Type B pancreatic cell (in vitro differentiated cells): ENCODE results near the gene GPR39. TPM values are rescaled to one million over a fixed set of nuclear protein-coding genes. Genes with fewer than 3 reads are reported as not detected.

Source experiments
- DNase-seq: peaks from one replicate; pipeline ENCODE4 v3.0.0; 2021; ENCODE audit warnings: mixed read lengths; ENCODE audit not compliant: unreplicated experiment; ENCODE audit errors: extremely low spot score
- H3K27ac Mint-ChIP-seq: 2 replicates; pipeline ENCODE4 v1.8.0; 2021; ENCODE audit warnings: mild to moderate bottlenecking, mixed read lengths
- H3K27me3 Mint-ChIP-seq: 2 replicates; pipeline ENCODE4 v1.8.0; 2021; ENCODE audit warnings: mixed read lengths
- H3K36me3 Mint-ChIP-seq: 2 replicates; pipeline ENCODE4 v1.8.0; 2021; ENCODE audit warnings: mixed read lengths
- H3K4me1 Mint-ChIP-seq: one replicate; pipeline ENCODE4 v1.8.0; 2021; ENCODE audit warnings: mixed read lengths; ENCODE audit not compliant: unreplicated experiment
- H3K4me3 Mint-ChIP-seq: 2 replicates; pipeline ENCODE4 v1.8.0; 2021; ENCODE audit warnings: mild to moderate bottlenecking, mixed read lengths
- H3K9me3 Mint-ChIP-seq: 2 replicates; pipeline ENCODE4 v1.8.0; 2021; ENCODE audit warnings: mixed read lengths
- CTCF ChIP-seq: fragments of 200-600 bp; sonication (generic); conservative IDR thresholded peaks from 2 replicates; pipeline ENCODE4 v1.5.0; 2021; ENCODE audit warnings: antibody characterized with exemption, mild to moderate bottlenecking
- total RNA-seq: library from RNA; stranded (reverse); gene quantifications from 2 replicates; pipeline ENCODE4 v1.2.1, GENCODE V29; 2021; ENCODE audit warnings: low replicate concordance

GPR39 gene
- total RNA-seq, 1 donor from 2014 or later: 4.1 TPM

GRCh38 chr2:132573444-132574007, 156.9 kb downstream of the GPR39 start:
- DNase-seq: no peak
- Mint-ChIP-seq H3K27ac (no peak overlapping the region), H3K4me3 (no peak overlapping the region), H3K27me3 (no peaks in the 10 kb centered on the region), H3K4me1 (no peaks in the 10 kb centered on the region), H3K9me3 (no peaks in the 10 kb centered on the region), H3K36me3 (no peaks in the 10 kb centered on the region)
- peak; percentile 53 for TF ChIP-seq CTCF

- DNase-seq: no peak
- Mint-ChIP-seq H3K4me1 (peaks cover 6% of the 10 kb centered on the region), H3K36me3 (no peaks in the 10 kb centered on the region), H3K9me3 (no peaks in the 10 kb centered on the region), H3K27me3 (no peaks in the 10 kb centered on the region), H3K27ac (no peak overlapping the region), H3K4me3 (no peak overlapping the region)
- TF ChIP-seq CTCF: no peak
Measured at GRCh38 chr2:132577686-132578085, 161.1 kb downstream of the GPR39 start.

DNA sequence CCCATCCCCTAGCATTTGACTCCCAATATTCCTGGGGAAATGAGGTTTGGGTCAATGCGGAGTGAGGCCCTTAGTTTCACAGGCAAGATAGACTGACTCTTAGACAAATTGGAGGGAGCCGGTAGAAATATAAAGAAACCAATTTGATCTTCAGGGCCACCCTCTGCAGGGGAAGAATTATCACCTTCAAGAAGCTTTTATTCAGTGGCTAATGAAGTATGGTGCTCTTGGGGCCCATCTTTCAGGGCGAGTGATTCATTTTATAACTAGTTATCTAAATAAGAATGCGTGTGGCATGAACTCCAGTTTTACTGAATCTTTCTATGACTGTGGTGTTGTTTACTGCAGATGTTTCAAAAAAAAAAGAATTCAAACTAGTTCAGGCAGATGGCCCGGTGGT, 165.0 kb downstream of the GPR39 start:
- no peaks in the 10 kb centered on the region for H3K36me3 Mint-ChIP-seq
- no peaks in the 10 kb centered on the region for H3K27me3 Mint-ChIP-seq
- no peak overlapping the region for H3K27ac Mint-ChIP-seq
- H3K4me1 Mint-ChIP-seq: peaks cover 6% of the 10 kb centered on the region
- no peak for DNase-seq
- no peaks in the 10 kb centered on the region for H3K9me3 Mint-ChIP-seq
- no peak overlapping the region for H3K4me3 Mint-ChIP-seq
- TF ChIP-seq CTCF: no peak

GRCh38 chr2:132581991-132582738, 165.6 kb downstream of the GPR39 start:
- Mint-ChIP-seq H3K4me1 (peaks cover 6% of the 10 kb centered on the region), H3K27me3 (no peaks in the 10 kb centered on the region), H3K27ac (no peak overlapping the region), H3K9me3 (no peaks in the 10 kb centered on the region), H3K4me3 (no peak overlapping the region), H3K36me3 (no peaks in the 10 kb centered on the region)
- TF ChIP-seq CTCF: no peak
- no peak for DNase-seq

GRCh38 chr2:132583666-132584360, 167.2 kb downstream of the GPR39 start:
- no peaks in the 10 kb centered on the region for H3K27me3 Mint-ChIP-seq
- peaks cover 6% of the 10 kb centered on the region for H3K4me1 Mint-ChIP-seq
- no peaks in the 10 kb centered on the region for H3K36me3 Mint-ChIP-seq
- H3K9me3 Mint-ChIP-seq: no peaks in the 10 kb centered on the region
- no peak for TF ChIP-seq CTCF
- no peak overlapping the region for H3K4me3 Mint-ChIP-seq
- DNase-seq: no peak
- H3K27ac Mint-ChIP-seq: no peak overlapping the region
